Measurements from ENCODE around the gene DCAKD. TPM values are rescaled to one million over a fixed set of nuclear protein-coding genes. Genes with fewer than 3 reads are reported as not detected.

DCAKD gene
- total RNA-seq, 2 donors from 2014 or later, result 37.3 to 46.1 TPM

DNA sequence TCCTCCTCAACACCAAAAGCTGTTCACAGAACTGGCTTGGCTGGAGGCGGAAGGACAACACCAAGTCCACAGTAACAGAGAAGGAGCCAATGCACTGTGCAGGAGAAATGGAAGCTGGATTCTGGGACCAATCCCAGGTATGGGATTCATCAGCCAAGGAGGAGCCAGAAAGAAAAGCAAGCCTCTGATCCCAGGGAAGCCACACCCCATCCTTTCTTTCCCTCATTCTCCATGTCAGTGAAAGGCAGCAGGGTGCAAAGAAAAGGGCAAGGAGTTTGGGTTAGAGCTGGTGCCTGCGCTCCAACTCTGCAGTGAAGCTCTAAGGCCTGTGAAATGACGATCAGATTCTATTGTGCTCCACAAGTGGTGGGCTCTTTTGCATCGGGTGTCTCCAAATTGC is 11.0 kb downstream of the DCAKD start:
- TF ChIP-seq CTCF (IDR thresholded peaks at IDR 0.05), result no peak
- no peaks in the 10 kb centered on the region for H3K36me3 ChIP-seq
- peaks cover 0 to 44% of the 10 kb centered on the region in 2 donors for H3K4me1 ChIP-seq
- no peaks in the 10 kb centered on the region for H3K27me3 ChIP-seq
- DNase-seq (ENCODE audit: low spot score), result no peak
- no peak overlapping the region for H3K27ac ChIP-seq
- H3K9me3 ChIP-seq, result no peaks in the 10 kb centered on the region
- no peak overlapping the region for H3K4me3 ChIP-seq

DNA sequence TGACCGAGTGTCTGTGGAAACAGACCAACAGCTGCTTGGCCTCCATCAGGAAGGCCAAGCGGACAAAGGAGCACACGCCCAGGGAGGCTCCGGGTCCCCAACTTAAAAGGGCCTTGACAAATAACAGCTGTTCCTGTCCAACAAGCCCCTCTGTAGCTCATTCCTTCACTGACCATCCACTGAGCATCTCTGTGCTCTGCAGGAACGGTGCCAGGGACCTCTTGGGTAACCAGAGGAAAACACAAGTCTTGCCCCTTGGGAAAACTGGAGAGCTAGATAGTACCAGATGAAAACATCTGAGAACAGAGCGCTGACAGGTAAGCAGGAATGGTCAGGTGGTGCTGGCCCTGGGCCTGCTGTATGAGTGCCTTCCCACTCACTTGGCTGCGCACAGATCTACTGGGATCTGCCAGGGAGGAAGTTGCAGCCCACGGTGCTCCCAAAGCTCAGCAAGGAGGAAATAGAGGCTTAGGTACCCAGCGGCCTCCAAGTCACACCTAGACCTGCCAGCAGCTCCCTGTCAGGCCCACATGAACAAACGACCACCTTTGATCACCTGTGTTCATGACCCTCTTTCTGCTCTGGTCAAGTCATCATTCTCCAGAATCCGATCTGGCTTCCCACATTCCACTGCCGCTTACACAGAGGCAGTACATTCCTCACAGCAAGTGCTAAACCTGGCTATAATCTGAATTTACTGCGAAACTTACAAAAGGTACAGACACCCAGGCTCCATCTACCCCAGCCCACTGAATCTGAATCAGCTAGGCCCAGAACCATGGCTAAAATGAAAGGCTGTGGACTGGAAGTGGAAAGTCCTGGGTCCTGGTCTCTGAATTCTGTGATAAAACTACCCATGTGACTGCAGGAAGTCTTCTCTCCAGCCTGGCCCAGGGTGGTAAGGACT is 12.5 kb downstream of the DCAKD start:
- Histone ChIP-seq H3K4me3 (no peak overlapping the region), H3K9me3 (no peaks in the 10 kb centered on the region), H3K27ac (no peak overlapping the region), H3K36me3 (peaks cover 6% of the 10 kb centered on the region), H3K27me3 (no peaks in the 10 kb centered on the region), H3K4me1 (peaks cover 0 to 40% of the 10 kb centered on the region in 2 donors)
- DNase-seq (ENCODE audit: low spot score), result no peak
- TF ChIP-seq CTCF (IDR thresholded peaks at IDR 0.05), result no peak

- no peak for TF ChIP-seq CTCF (IDR thresholded peaks at IDR 0.05)
- H3K36me3 ChIP-seq, result peaks cover 26% of the 10 kb centered on the region
- no peak for DNase-seq (ENCODE audit: low spot score)
- H3K27ac ChIP-seq, result no peak overlapping the region
- H3K4me1 ChIP-seq, result peaks cover 0 to 26% of the 10 kb centered on the region in 2 donors
- no peak overlapping the region for H3K4me3 ChIP-seq
- H3K27me3 ChIP-seq, result no peaks in the 10 kb centered on the region
- no peaks in the 10 kb centered on the region for H3K9me3 ChIP-seq
Measured at GRCh38 chr17:45036691-45037090, 14.7 kb downstream of the DCAKD start.

GRCh38 chr17:45035848-45036247 is 15.6 kb downstream of the DCAKD start:
- H3K27me3 ChIP-seq, result no peaks in the 10 kb centered on the region
- peaks cover 0 to 32% of the 10 kb centered on the region in 2 donors for H3K4me1 ChIP-seq
- DNase-seq (ENCODE audit: low spot score), result no peak
- no peak overlapping the region for H3K27ac ChIP-seq
- no peak overlapping the region for H3K4me3 ChIP-seq
- TF ChIP-seq CTCF (IDR thresholded peaks at IDR 0.05), result no peak
- H3K36me3 ChIP-seq, result peaks cover 33% of the 10 kb centered on the region
- H3K9me3 ChIP-seq, result no peaks in the 10 kb centered on the region

GRCh38 chr17:45034599-45034998 is 16.8 kb downstream of the DCAKD start:
- H3K27me3 ChIP-seq, result no peaks in the 10 kb centered on the region
- no peak overlapping the region for H3K4me3 ChIP-seq
- H3K36me3 ChIP-seq, result peaks cover 45% of the 10 kb centered on the region
- H3K27ac ChIP-seq, result no peak overlapping the region
- H3K4me1 ChIP-seq, result peaks cover 0 to 22% of the 10 kb centered on the region in 2 donors
- no peak for DNase-seq (ENCODE audit: low spot score)
- H3K9me3 ChIP-seq, result no peaks in the 10 kb centered on the region
- TF ChIP-seq CTCF (IDR thresholded peaks at IDR 0.05), result no peak
